C4-2B (cell line): ENCODE results near the gene STAG1.

Experiments
- ZFX ChIP-seq: fragments of 450-650 bp; IDR thresholded peaks from 2 replicates; pipeline ENCODE4 v1.6.1; 2017
- TF ChIP-seq, protein P1 (sequence below): fragments of 450-650 bp; conservative IDR thresholded peaks from 2 replicates; pipeline ENCODE4 v1.5.1; 2017; ENCODE audit warnings: mild to moderate bottlenecking

DNA sequence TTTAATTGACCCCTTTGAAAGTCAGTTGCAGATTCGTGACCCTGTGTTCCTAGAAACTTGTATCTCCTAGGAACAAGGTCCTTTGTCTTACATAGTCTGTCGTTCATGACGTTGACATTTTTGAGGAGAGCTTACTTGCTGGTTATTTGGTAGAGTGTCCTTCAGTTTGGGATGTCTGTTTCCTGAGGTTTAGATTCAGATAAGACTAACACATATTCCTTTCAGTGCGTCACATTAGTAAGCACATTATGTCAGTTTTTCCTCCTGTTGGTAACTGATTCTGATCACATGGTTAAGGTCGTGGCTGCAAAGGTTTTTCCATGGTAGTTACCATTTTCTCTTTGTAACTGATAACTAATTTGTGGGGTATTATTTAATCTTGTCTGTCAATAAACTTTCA lies 421.3 kb downstream of the STAG1 start:
- TF ChIP-seq, protein P1, sequence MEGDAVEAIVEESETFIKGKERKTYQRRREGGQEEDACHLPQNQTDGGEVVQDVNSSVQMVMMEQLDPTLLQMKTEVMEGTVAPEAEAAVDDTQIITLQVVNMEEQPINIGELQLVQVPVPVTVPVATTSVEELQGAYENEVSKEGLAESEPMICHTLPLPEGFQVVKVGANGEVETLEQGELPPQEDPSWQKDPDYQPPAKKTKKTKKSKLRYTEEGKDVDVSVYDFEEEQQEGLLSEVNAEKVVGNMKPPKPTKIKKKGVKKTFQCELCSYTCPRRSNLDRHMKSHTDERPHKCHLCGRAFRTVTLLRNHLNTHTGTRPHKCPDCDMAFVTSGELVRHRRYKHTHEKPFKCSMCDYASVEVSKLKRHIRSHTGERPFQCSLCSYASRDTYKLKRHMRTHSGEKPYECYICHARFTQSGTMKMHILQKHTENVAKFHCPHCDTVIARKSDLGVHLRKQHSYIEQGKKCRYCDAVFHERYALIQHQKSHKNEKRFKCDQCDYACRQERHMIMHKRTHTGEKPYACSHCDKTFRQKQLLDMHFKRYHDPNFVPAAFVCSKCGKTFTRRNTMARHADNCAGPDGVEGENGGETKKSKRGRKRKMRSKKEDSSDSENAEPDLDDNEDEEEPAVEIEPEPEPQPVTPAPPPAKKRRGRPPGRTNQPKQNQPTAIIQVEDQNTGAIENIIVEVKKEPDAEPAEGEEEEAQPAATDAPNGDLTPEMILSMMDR, result no peak
- no peak for TF ChIP-seq ZFX
